GM12801 (cell line): ENCODE measurements around the gene SDR42E2.

Source experiments
- TF ChIP-seq, protein P1 (sequence below): IDR thresholded peaks from one replicate; pipeline ENCODE4 v1.5.1; 2011; ENCODE audit warnings: control low read depth; ENCODE audit not compliant: insufficient read length; ENCODE audit errors: extremely low read depth

The SDR42E2 gene

DNA sequence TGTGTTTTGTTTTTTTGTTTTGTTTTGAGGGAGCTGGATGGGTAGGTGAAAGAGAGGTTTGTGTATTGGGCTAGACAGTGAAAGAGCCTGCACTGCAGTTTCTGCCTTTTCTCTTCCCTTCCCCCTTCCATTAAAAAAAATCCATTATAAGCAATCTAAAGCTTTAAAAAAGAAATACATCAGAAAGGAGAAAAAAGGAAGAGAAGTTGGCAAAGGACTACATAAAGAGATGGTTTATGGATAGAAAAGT lies 33.1 kb downstream of the SDR42E2 start:
- TF ChIP-seq, protein P1, sequence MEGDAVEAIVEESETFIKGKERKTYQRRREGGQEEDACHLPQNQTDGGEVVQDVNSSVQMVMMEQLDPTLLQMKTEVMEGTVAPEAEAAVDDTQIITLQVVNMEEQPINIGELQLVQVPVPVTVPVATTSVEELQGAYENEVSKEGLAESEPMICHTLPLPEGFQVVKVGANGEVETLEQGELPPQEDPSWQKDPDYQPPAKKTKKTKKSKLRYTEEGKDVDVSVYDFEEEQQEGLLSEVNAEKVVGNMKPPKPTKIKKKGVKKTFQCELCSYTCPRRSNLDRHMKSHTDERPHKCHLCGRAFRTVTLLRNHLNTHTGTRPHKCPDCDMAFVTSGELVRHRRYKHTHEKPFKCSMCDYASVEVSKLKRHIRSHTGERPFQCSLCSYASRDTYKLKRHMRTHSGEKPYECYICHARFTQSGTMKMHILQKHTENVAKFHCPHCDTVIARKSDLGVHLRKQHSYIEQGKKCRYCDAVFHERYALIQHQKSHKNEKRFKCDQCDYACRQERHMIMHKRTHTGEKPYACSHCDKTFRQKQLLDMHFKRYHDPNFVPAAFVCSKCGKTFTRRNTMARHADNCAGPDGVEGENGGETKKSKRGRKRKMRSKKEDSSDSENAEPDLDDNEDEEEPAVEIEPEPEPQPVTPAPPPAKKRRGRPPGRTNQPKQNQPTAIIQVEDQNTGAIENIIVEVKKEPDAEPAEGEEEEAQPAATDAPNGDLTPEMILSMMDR, result no peak

- TF ChIP-seq, protein P1, result no peak
Observed at GRCh38 chr16:22195695-22196558, 33.6 kb downstream of the SDR42E2 start.

GRCh38 chr16:22198547-22199293 lies 36.4 kb downstream of the SDR42E2 start:
- TF ChIP-seq, protein P1, result no peak

DNA sequence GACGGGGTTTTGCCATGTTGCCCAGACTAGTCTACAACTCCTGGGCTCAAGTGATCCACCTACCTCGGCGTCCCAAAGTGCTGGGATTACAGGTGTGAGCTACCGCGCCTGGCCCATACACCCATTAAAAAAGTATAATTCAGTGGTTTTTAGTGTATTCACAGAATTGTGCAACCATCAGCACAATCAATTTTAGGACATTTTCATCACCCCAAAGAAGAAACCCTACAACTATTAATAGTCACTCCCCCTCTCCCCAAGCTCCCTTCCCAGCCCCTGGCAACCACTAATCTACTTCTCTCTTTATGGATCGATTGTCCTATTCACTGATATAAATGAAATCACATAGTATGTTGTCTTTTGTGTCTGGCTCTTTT lies 39.9 kb downstream of the SDR42E2 start:
- TF ChIP-seq, protein P1, result no peak

GRCh38 chr16:22203091-22203490 lies 40.8 kb downstream of the SDR42E2 start:
- TF ChIP-seq, protein P1, result no peak

- TF ChIP-seq, protein P1, result no peak
Observed at GRCh38 chr16:22204091-22204655, 41.9 kb downstream of the SDR42E2 start.

DNA sequence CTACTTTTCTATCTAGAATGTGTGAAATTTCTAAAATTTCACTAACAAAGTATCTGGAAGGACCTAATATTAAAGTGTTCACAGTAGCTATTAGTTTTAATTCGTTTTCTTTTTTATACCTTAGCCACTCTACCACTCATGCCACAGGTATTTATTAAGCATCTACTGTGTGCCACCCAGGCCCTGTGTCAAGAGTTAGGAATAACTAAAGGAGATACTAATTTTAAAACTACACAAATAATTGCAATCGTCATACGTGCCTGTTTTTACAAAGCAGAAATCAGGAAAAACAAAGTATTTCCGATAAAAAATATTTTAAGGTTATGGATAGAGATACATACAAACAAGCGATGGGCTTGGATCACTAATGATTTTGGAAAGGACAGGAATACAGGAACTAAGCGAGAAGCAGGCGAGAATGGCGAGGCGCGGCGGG lies 43.3 kb downstream of the SDR42E2 start:
- TF ChIP-seq, protein P1, result no peak
